Kidney (tissue), 14 donors: ENCODE data around the gene RPLP2. TPM values are rescaled to one million over a fixed set of nuclear protein-coding genes. Genes with fewer than 3 reads are reported as not detected.

Experiments used
- DNase-seq, 5 donors: peaks; one replicate each; pipeline ENCODE4 v3.0.0-alpha.2; 2013 to 2020
- FAIRE-seq: peaks from 2 replicates; lab custom pipeline; 2012; peaks lifted over from hg19 to GRCh38; lab: Jason Lieb, UNC
- H3K27ac ChIP-seq, 2 donors: one replicate each; pipeline ENCODE4 v1.7.0; 2013; ENCODE audit warnings: low read depth in 2 of 2, low read length in 2 of 2, inconsistent platforms in 1 of 2
- H3K27me3 ChIP-seq: one replicate; pipeline ENCODE4 v1.7.1; 2013; ENCODE audit warnings: low read length, inconsistent platforms; ENCODE audit not compliant: control insufficient read depth, insufficient read depth
- H3K36me3 ChIP-seq, 3 donors: one replicate each; pipeline versions ENCODE4 v1.7.0 to v1.7.1; 2013; ENCODE audit warnings: low read length in 3 of 3, control low read depth in 1 of 3, inconsistent platforms in 1 of 3; ENCODE audit not compliant: insufficient read depth in 3 of 3, control insufficient read depth in 2 of 3
- H3K4me1 ChIP-seq, 3 donors: one replicate each; pipeline versions ENCODE4 v1.7.0 to v1.7.1; 2013; ENCODE audit warnings: low read length in 3 of 3, inconsistent platforms in 1 of 3, low read depth in 1 of 3; ENCODE audit not compliant: control insufficient read depth in 2 of 3, insufficient read depth in 2 of 3
- H3K4me3 ChIP-seq, 3 donors: one replicate each; pipeline versions ENCODE4 v1.7.0 to v1.8.1; 2013; ENCODE audit warnings: low read length in 3 of 3, control low read depth in 1 of 3, inconsistent platforms in 1 of 3
- H3K9ac ChIP-seq, 3 donors: one replicate each; pipeline versions ENCODE4 v1.7.0 to v1.7.1; 2013; ENCODE audit warnings: low read length in 3 of 3, control low read depth in 1 of 3, inconsistent platforms in 1 of 3
- H3K9me3 ChIP-seq, 3 donors: one replicate each; pipeline versions ENCODE4 v1.7.0 to v1.7.1; 2013; ENCODE audit warnings: low read length in 3 of 3, control low read depth in 1 of 3, inconsistent platforms in 1 of 3; ENCODE audit not compliant: control insufficient read depth in 2 of 3, insufficient read depth in 1 of 3
- intact Hi-C: fragments of 100-400 bp; cut with DNase I; formaldehyde crosslinking; loops from one replicate; pipeline ENCODE4 v1.11.1; 2022
- polyA plus RNA-seq: library from polyadenylated mRNA; stranded (reverse); fragments of 350-450 nt; fragmentation: Illumina TruSeq; extraction: RNeasy Lipid Tissue Mini Kit (QIAGEN cat#74804); gene quantifications from one replicate; pipeline ENCODE4 v1.2.3, GENCODE V29; 2014; ENCODE audit warnings: low read depth, low replicate concordance; ENCODE audit not compliant: insufficient read depth
- total RNA-seq: library from RNA; stranded (reverse); fragmentation: NEBNext Ultra II Directional; extraction: Animal tissue kit (Norgen Biotek cat#: 25700); gene quantifications from one replicate; pipeline ENCODE4 v1.2.1, GENCODE V29; 2021
- TF ChIP-seq, protein P1 (sequence below): IDR thresholded peaks from 3 replicates; pipeline ENCODE4 v1.5.1; 2012; ENCODE audit warnings: mild to moderate bottlenecking, moderate library complexity, borderline replicate concordance; ENCODE audit not compliant: insufficient read depth; ENCODE audit errors: extremely low read depth
- donor health status: control.
- donor health status: control.
- donor health status: control.
- donor health status: control.
- donor health status: control.
- donor health status: DM: yes; HTN: yes; CAD: no.
- donor health status: Normal renal cell carcinoma (clear cell type).

Gene RPLP2
- total and polyA plus RNA-seq, 2 donors from 2014 or later = 1,544 to 1,997 TPM

DNA sequence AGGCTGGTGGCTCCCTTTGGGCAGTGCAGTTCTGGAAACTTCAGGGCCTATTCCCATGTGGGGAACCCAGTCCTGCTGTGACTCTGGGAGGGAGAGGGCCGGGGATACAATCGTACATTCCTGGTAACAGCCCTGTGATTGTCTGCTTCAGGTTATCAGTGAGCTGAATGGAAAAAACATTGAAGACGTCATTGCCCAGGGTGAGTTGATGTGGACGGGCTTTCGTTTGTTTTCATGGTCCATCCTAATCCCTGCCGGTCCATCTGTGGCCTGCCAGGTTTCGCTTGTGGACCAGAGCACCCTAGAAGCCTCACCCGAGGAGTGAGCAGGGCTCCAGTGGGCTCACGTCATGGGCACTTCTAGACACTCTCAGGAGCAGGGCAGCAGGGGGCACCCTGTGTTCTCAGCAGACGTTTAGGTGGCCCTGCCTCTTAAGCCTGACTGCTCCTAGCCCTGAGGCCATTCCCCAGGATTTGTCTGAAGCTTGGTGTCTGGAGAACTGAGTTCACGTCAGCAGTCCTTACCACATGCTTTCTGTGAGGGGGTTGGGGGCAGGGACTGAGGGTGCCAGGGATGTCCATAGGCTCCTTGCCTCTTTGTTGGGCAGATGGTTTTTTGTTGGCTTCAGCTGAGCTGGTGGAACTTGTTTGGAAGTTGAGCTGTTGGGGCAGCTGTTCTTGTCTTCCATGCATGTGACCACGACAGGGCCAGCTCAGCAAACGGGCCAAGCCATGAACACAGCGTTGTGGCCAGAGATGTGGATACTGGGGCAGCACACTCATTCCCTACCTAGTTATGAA, 1.9 kb downstream of the RPLP2 start:
- Histone ChIP-seq H3K9me3 (no peaks in the 10 kb centered on the region), H3K27ac (no peak overlapping the region), H3K4me3 (peak overlapping the region in 1 of 3 donors; percentile 80), H3K4me1 (peaks cover 2 to 23% (median 5%) of the 10 kb centered on the region in 3 donors), H3K27me3 (no peaks in the 10 kb centered on the region), H3K9ac (peak overlapping the region in 1 of 3 donors; percentile 86), H3K36me3 (peaks cover 6 to 14% (median 14%) of the 10 kb centered on the region in 3 donors)
- intact Hi-C loops = no loop called here
- TF ChIP-seq, protein P1, sequence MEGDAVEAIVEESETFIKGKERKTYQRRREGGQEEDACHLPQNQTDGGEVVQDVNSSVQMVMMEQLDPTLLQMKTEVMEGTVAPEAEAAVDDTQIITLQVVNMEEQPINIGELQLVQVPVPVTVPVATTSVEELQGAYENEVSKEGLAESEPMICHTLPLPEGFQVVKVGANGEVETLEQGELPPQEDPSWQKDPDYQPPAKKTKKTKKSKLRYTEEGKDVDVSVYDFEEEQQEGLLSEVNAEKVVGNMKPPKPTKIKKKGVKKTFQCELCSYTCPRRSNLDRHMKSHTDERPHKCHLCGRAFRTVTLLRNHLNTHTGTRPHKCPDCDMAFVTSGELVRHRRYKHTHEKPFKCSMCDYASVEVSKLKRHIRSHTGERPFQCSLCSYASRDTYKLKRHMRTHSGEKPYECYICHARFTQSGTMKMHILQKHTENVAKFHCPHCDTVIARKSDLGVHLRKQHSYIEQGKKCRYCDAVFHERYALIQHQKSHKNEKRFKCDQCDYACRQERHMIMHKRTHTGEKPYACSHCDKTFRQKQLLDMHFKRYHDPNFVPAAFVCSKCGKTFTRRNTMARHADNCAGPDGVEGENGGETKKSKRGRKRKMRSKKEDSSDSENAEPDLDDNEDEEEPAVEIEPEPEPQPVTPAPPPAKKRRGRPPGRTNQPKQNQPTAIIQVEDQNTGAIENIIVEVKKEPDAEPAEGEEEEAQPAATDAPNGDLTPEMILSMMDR = no peak
- FAIRE-seq (no peak), DNase-seq (no peak)

DNA sequence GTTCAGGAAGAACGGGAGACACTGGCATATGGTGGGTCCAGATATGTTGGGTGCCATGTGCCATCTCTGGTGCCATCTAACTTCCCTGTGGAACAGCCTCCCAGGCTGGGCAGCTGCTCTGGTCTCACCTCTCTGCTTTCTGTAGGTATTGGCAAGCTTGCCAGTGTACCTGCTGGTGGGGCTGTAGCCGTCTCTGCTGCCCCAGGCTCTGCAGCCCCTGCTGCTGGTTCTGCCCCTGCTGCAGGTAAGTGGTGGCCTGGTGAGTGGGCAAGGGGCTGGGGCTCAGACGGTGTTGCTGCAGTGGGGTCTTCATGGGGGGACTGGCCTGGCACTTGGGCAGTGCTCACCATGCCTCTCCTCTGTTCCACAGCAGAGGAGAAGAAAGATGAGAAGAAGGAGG, 2.6 kb downstream of the RPLP2 start:
- TF ChIP-seq, protein P1 = no peak
- H3K4me1 ChIP-seq = peaks cover 2 to 23% (median 5%) of the 10 kb centered on the region in 3 donors
- no peak overlapping the region for H3K9ac ChIP-seq
- FAIRE-seq (no peak), DNase-seq (no peak)
- no peak overlapping the region for H3K27ac ChIP-seq
- H3K36me3 ChIP-seq = peaks cover 6 to 14% (median 14%) of the 10 kb centered on the region in 3 donors
- no peak overlapping the region for H3K4me3 ChIP-seq
- no peaks in the 10 kb centered on the region for H3K27me3 ChIP-seq
- H3K9me3 ChIP-seq = no peaks in the 10 kb centered on the region
- intact Hi-C loops = no loop called here

DNA sequence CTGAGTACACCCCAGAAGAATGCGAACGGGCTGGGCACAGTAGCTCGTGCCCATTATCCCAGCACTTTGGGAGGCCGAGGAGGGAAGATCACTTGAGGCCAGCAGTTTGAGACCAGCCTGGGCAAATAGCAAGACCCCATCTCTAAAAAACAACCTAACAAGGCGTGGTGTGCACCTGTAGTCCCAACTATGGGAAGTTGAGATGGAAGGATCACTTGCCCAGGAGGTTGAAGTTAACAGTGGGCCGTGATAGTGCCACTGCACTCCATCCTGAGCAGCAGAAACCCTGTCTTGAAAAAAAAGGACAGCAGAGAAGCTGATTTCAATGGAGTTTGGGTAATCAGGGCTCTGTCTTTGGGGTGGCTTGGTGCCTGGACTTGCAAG, 3.3 kb downstream of the RPLP2 start:
- Histone ChIP-seq H3K9ac (no peak overlapping the region), H3K27ac (no peak overlapping the region), H3K9me3 (no peaks in the 10 kb centered on the region), H3K27me3 (no peaks in the 10 kb centered on the region), H3K4me3 (no peak overlapping the region), H3K4me1 (peaks cover 2 to 23% (median 5%) of the 10 kb centered on the region in 3 donors), H3K36me3 (peaks cover 6 to 14% (median 14%) of the 10 kb centered on the region in 3 donors)
- no peak for FAIRE-seq
- intact Hi-C loops = no loop called here
- TF ChIP-seq, protein P1 = no peak
- no peak for DNase-seq
